ENCODE measurements around the gene S100A12. TPM values are rescaled to one million over a fixed set of nuclear protein-coding genes. Genes with fewer than 3 reads are reported as not detected.

The S100A12 gene
- total and polyA plus RNA-seq, 2 donors (not counting 3 experiments of a cell fraction or from before 2014, with no cell fraction given): not detected

DNA sequence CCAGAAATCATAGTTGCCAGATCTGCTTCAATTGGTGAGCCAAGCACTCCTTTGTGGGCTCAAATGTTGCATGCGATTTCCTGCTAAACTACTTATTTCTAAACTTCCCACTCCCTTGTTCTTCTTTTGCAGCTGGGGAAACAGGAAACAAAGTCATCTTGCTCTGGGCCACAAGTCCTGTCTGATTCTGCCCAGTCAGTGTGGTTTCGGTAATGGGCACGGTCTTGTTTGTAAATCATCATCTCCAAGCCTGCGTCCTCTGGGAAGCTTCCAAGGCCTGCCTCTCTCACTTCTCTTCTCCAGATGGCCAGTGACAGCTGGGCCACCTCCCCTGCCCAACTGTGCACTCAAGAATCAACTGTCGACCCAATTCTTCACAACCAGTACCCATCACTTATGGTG is 11.1 kb upstream of the S100A12 start:
- Histone ChIP-seq H3K9ac (replicated peaks; ENCODE audit: extremely low read depth, insufficient read depth, low read length) (no peak overlapping the region), H3K27ac (ENCODE audit: insufficient read depth, low read depth, low read length) (no peak overlapping the region), H3K9me1 (replicated peaks; ENCODE audit: control insufficient read depth, extremely low read depth, insufficient read depth, low read length) (no peaks in the 10 kb centered on the region), H3K4me3 (replicated peaks in 1 of 3; ENCODE audit: insufficient read depth in 1 of 3, low read depth in 1 of 3, low read length in 3 of 3) (no peak overlapping the region), H4K20me1 (replicated peaks; ENCODE audit: control insufficient read depth, extremely low read depth, insufficient read depth, low read length) (no peaks in the 10 kb centered on the region), H3K4me2 (ENCODE audit: insufficient read depth, low read length) (no peak overlapping the region), H2AFZ (ENCODE audit: low read depth, low read length) (no peak overlapping the region), H3K9me3 (replicated peaks; ENCODE audit: control insufficient read depth, insufficient read depth, low read length) (no peaks in the 10 kb centered on the region), H3K79me2 (ENCODE audit: control insufficient read depth, insufficient read depth, low read length) (no peaks in the 10 kb centered on the region), H3K4me1 (ENCODE audit: control insufficient read depth, extremely low read depth, insufficient read depth, low read length) (no peaks in the 10 kb centered on the region), H3K27me3 (ENCODE audit: control insufficient read depth in 2 of 2, insufficient read depth in 2 of 2, low read length in 2 of 2) (no peaks in the 10 kb centered on the region), H3K36me3 (ENCODE audit: control insufficient read depth in 2 of 2, extremely low read depth in 1 of 2, insufficient read depth in 2 of 2, low read length in 2 of 2) (no peaks in the 10 kb centered on the region)
- CTCF ChIA-PET: no interaction called here
- no peak for DNase-seq (ENCODE audit: low read depth, low spot score)
- no TSS peak for BruUV-seq (replicated peaks)
- no peak for TF ChIP-seq EZH2 (IDR thresholded peaks at IDR 0.05; ENCODE audit: borderline replicate concordance, low read depth, low read length, severe bottlenecking)
- TF ChIP-seq MYC (IDR thresholded peaks at IDR 0.05; ENCODE audit: low read depth, low read length): no peak
- no peak for TF ChIP-seq POLR2AphosphoS5 (IDR thresholded peaks at IDR 0.05; ENCODE audit: insufficient read depth, low read depth, low read length)
- TF ChIP-seq, protein P1, sequence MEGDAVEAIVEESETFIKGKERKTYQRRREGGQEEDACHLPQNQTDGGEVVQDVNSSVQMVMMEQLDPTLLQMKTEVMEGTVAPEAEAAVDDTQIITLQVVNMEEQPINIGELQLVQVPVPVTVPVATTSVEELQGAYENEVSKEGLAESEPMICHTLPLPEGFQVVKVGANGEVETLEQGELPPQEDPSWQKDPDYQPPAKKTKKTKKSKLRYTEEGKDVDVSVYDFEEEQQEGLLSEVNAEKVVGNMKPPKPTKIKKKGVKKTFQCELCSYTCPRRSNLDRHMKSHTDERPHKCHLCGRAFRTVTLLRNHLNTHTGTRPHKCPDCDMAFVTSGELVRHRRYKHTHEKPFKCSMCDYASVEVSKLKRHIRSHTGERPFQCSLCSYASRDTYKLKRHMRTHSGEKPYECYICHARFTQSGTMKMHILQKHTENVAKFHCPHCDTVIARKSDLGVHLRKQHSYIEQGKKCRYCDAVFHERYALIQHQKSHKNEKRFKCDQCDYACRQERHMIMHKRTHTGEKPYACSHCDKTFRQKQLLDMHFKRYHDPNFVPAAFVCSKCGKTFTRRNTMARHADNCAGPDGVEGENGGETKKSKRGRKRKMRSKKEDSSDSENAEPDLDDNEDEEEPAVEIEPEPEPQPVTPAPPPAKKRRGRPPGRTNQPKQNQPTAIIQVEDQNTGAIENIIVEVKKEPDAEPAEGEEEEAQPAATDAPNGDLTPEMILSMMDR (IDR thresholded peaks at IDR 0.05; ENCODE audit: extremely low read depth in 1 of 2, insufficient read depth in 1 of 2, low read depth in 1 of 2, low read length in 2 of 2): no peak
- no peak for TF ChIP-seq POLR2A (IDR thresholded peaks at IDR 0.05; ENCODE audit: low read depth, low read length)
- no peak for FAIRE-seq
- dilution Hi-C loops (cut with MboI; ENCODE audit: extremely low pct_ligation_motif_present, low sequenced_read_pairs): no loop called here
- intact Hi-C loops (cut with micrococcal nuclease): no loop called here
- POLR2A ChIA-PET: no interaction called here

DNA sequence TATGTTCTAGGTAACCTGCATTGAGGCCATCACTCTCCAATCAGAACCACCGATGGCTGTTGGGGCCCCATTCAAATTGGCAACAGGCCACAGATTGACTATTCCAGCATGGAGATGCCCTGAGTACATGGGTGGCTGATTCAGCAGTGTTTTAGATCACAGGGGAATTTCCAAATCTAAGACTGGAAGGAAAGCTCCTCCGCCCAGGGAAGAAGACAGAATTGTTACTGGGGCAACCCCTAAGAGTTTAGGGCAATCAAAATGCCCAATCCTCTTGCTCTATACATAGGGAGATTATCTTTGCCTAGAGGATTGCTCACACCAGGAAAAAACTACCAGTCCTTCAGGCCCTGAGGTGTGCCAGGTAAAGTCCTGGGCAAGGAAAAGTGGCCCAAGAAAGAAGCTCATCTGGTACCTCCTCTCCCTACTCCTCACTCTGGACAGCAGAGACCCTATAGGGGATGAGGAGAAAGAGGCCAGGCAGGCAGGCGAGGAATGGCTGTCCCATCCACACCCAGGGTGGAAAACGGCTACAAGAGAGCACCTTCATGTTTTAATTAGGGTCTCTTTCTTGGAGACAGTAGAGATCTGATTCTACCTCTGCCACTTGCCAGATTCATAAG is 9.6 kb upstream of the S100A12 start:
- no peak overlapping the region for H3K9ac ChIP-seq (replicated peaks; ENCODE audit: extremely low read depth, insufficient read depth, low read length)
- no peaks in the 10 kb centered on the region for H3K4me1 ChIP-seq (ENCODE audit: control insufficient read depth, extremely low read depth, insufficient read depth, low read length)
- BruUV-seq (replicated peaks): no TSS peak
- no peak for DNase-seq (ENCODE audit: low read depth, low spot score)
- no peaks in the 10 kb centered on the region for H3K9me1 ChIP-seq (replicated peaks; ENCODE audit: control insufficient read depth, extremely low read depth, insufficient read depth, low read length)
- no peaks in the 10 kb centered on the region for H3K79me2 ChIP-seq (ENCODE audit: control insufficient read depth, insufficient read depth, low read length)
- no peak for FAIRE-seq
- ChIA-PET POLR2A (no interaction called here), CTCF (interaction anchor here (1.1 kb wide), 1 partner anchor 29 kb away, joined by 3 read pairs; no protein-coding TSS in a partner anchor)
- H3K4me3 ChIP-seq (replicated peaks in 1 of 3; ENCODE audit: insufficient read depth in 1 of 3, low read depth in 1 of 3, low read length in 3 of 3): no peak overlapping the region
- H3K36me3 ChIP-seq (ENCODE audit: control insufficient read depth in 2 of 2, extremely low read depth in 1 of 2, insufficient read depth in 2 of 2, low read length in 2 of 2): no peaks in the 10 kb centered on the region
- no peaks in the 10 kb centered on the region for H4K20me1 ChIP-seq (replicated peaks; ENCODE audit: control insufficient read depth, extremely low read depth, insufficient read depth, low read length)
- dilution Hi-C loops (cut with MboI; ENCODE audit: extremely low pct_ligation_motif_present, low sequenced_read_pairs): no loop called here
- no peak overlapping the region for H3K27ac ChIP-seq (ENCODE audit: insufficient read depth, low read depth, low read length)
- no peak overlapping the region for H3K4me2 ChIP-seq (ENCODE audit: insufficient read depth, low read length)
- no peak overlapping the region for H2AFZ ChIP-seq (ENCODE audit: low read depth, low read length)
- no peaks in the 10 kb centered on the region for H3K27me3 ChIP-seq (ENCODE audit: control insufficient read depth in 2 of 2, insufficient read depth in 2 of 2, low read length in 2 of 2)
- no peaks in the 10 kb centered on the region for H3K9me3 ChIP-seq (replicated peaks; ENCODE audit: control insufficient read depth, insufficient read depth, low read length)
- intact Hi-C loops (cut with micrococcal nuclease): no loop called here
- TF ChIP-seq EZH2 (IDR thresholded peaks at IDR 0.05; ENCODE audit: borderline replicate concordance, low read depth, low read length, severe bottlenecking) (no peak), FOS (IDR thresholded peaks at IDR 0.05; ENCODE audit: borderline replicate concordance, insufficient read depth, low read length) (no peak), POLR2A (IDR thresholded peaks at IDR 0.05; ENCODE audit: low read depth, low read length) (no peak), MYC (IDR thresholded peaks at IDR 0.05; ENCODE audit: low read depth, low read length) (no peak), GATA2 (IDR thresholded peaks at IDR 0.05; ENCODE audit: insufficient read depth, insufficient read length, low read depth, low read length) (no peak), POLR2AphosphoS5 (IDR thresholded peaks at IDR 0.05; ENCODE audit: insufficient read depth, low read depth, low read length) (no peak), JUN (IDR thresholded peaks at IDR 0.05; ENCODE audit: borderline replicate concordance, insufficient read depth, insufficient read length, low read depth) (no peak)
- TF ChIP-seq, protein P2, sequence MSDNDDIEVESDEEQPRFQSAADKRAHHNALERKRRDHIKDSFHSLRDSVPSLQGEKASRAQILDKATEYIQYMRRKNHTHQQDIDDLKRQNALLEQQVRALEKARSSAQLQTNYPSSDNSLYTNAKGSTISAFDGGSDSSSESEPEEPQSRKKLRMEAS (IDR thresholded peaks at IDR 0.05; ENCODE audit: insufficient read depth, insufficient read length): no peak
- TF ChIP-seq, protein P1 (IDR thresholded peaks at IDR 0.05; ENCODE audit: extremely low read depth in 1 of 2, insufficient read depth in 1 of 2, low read depth in 1 of 2, low read length in 2 of 2): no peak
